ENCODE measurements around the gene NCOA3. TPM values are rescaled to one million over a fixed set of nuclear protein-coding genes. Genes with fewer than 3 reads are reported as not detected.

NCOA3 gene
- total RNA-seq, 2 donors from 2014 or later: 76.0 to 113 TPM

Other genes with a start within 250 kb of the NCOA3 start
- gene ZMYND8, start 145.2 kb upstream of the NCOA3 start, total RNA-seq: 10 to 100 TPM; 34.3 to 40.1 TPM